ENCODE data around the gene ATP8B2.
"Not testable (repeated sequence)": the region's sequence is repeated elsewhere in the genome, so short reads cannot be mapped to it uniquely, and the experiment has no call there.

The ATP8B2 gene

DNA sequence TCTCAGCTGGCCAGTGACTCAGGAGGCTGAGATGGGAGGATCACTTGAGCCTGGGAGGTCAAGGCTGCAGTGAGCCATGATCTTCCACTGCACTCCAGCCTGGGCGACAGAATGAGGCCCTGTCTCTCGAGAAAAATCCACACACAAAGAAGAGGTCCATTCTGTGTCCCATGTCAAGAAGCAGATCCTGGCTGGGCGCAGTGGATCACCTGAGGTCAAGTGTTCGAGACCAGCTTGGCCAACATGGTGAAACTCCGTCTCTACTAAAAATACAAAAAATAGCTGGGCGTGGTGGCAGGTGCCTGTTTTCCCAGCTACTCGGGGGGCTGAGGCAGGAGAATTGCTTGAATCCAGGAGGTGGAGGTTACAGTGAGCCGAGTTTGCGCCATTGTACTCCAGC is 16.0 kb downstream of the ATP8B2 start:
- not testable (repeated sequence) for H3K4me3 ChIP-seq (ENCODE audit: low read length); DNase-seq (ENCODE audit: low read depth, low spot score)

DNA sequence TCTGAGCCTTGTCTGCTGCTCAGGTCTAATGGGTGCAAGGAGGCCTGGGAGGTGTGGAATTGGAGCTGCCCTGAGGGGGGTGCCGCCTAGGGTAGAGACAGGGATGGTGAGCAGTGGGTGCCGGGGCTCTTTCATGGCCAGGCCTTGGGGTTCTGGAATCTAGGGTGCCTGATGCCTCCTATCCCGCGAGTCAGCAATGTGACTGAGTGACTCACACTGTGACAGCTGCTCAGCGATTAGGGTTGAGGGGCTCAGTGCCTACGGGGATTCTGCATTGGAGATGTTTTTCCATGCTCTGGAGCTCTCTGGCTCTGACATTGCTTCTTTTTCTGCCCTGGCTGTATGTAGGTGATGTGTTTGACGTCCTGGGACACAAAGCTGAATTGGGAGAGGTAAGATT is 16.8 kb downstream of the ATP8B2 start:
- no peak overlapping the region for H3K4me3 ChIP-seq (ENCODE audit: low read length)
- DNase-seq (ENCODE audit: low read depth, low spot score), result no peak

DNA sequence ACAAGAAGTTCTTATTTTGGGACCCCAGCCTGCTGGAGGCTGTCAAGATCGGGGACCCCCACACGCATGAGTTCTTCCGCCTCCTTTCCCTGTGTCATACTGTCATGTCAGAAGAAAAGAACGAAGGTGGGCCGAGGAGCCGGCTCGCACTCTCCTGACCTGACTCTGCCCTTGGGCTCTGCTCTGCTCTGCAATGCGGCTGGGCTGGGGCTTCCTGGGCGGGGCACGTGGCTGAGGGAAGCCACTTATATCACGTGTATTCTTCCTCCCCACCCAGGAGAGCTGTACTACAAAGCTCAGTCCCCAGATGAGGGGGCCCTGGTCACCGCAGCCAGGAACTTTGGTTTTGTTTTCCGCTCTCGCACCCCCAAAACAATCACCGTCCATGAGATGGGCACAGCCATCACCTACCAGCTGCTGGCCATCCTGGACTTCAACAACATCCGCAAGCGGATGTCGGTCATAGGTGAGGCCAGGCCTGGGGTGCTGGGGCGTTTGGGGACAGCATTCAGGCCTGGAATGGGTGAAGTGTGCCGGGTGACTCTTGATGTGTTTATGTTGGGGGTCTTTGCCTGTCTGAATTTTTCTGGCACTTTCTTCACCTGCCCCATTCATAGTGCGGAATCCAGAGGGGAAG is 17.6 kb downstream of the ATP8B2 start:
- DNase-seq (ENCODE audit: low read depth, low spot score), result peak; percentile 56
- no peak overlapping the region for H3K4me3 ChIP-seq (ENCODE audit: low read length)

DNA sequence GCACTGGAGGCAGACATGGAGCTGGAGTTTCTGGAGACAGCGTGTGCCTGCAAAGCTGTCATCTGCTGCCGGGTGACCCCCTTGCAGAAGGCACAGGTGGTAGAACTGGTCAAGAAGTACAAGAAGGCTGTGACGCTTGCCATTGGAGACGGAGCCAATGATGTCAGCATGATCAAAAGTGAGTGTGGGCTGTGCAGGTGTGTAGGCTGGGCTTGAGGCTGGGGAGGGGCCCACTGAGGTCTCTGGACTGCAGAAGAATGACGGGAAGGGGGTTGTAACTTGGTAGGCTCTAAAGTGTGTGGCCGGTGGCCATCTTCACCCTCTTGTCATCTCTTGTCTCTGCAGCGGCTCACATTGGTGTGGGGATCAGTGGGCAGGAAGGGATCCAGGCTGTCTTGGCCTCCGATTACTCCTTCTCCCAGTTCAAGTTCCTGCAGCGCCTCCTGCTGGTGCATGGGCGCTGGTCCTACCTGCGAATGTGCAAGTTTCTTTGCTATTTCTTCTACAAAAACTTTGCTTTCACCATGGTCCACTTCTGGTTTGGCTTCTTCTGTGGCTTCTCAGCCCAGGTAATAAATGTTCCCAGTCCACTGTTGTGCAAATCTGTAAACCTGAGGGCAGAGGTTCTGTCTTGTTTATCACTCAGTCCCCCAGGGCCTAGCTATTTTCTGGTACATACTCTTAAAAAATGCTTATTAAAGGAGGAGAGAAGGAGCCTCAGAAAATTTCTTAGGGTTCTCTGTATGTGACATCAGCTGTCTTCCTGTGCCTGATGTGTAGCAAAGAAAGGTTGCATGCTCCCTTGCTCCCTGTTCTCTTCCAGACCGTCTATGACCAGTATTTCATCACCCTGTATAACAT is 19.9 kb downstream of the ATP8B2 start:
- H3K4me3 ChIP-seq (ENCODE audit: low read length), result no peak overlapping the region
- peak; percentile 65 for DNase-seq (ENCODE audit: low read depth, low spot score)

DNA sequence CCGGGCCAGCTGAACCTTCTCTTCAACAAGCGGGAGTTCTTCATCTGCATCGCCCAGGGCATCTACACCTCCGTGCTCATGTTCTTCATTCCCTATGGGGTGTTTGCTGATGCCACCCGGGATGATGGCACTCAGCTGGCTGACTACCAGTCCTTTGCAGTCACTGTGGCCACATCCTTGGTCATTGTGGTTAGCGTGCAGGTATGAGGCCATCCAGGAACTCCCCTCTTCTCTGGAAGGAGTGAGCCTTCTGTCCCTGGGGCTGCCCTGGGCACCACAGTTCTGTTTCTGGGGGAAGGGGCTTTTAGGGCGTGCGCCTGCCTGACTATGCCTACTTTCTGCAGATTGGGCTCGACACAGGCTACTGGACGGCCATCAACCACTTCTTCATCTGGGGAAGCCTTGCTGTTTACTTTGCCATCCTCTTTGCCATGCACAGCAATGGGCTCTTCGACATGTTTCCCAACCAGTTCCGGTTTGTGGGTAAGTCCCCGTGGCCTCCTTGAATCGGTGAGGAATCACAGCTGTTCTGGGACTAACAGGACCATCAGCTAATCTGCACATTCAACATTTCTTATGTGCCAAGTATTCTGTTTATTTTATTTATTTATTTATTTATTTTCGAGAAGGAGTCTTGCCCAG is 21.1 kb downstream of the ATP8B2 start:
- no peak overlapping the region for H3K4me3 ChIP-seq (ENCODE audit: low read length)
- DNase-seq (ENCODE audit: low read depth, low spot score), result no peak

DNA sequence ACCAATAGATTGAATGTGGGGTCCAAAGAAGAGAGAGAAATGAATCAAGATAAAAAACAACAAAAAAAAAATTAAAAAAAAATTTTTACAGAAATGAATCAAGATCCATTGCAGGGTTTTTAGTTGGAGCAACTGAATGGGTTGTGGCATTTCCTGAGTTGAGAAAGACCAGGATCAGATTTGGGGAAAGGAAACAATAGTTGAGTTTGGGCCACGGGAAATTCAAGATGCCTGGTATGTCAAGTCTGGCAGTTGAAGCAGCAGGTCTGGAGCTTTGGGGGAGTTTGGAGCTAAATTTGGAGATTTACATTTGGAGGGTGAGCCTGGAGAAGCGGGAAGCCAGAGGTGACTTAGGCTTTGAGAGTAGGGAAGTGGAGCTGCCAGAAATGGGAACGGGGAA is 22.6 kb downstream of the ATP8B2 start:
- no peak for DNase-seq (ENCODE audit: low read depth, low spot score)
- no peak overlapping the region for H3K4me3 ChIP-seq (ENCODE audit: low read length)

DNA sequence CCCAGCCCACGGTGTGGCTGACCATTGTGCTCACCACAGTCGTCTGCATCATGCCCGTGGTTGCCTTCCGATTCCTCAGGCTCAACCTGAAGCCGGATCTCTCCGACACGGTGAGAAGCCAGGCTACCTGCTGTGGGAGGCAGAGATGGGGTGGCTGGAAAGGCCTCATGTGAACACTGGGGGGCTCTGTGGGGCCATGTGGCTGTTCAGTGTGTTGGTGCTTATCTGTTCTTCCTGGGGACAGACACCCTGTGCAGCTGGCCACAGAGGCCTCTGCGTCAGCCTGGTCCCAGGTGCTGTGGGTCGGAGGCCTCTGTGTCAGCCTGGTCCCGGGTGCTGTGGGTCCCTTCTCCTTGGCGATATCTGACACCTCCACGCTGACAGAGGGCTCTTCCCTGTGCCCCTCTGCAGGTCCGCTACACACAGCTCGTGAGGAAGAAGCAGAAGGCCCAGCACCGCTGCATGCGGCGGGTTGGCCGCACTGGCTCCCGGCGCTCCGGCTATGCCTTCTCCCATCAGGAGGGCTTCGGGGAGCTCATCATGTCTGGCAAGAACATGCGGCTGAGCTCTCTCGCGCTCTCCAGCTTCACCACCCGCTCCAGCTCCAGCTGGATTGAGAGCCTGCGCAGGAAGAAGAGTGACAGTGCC is 23.2 kb downstream of the ATP8B2 start:
- H3K4me3 ChIP-seq (ENCODE audit: low read length), result no peak overlapping the region
- DNase-seq (ENCODE audit: low read depth, low spot score), result no peak

DNA sequence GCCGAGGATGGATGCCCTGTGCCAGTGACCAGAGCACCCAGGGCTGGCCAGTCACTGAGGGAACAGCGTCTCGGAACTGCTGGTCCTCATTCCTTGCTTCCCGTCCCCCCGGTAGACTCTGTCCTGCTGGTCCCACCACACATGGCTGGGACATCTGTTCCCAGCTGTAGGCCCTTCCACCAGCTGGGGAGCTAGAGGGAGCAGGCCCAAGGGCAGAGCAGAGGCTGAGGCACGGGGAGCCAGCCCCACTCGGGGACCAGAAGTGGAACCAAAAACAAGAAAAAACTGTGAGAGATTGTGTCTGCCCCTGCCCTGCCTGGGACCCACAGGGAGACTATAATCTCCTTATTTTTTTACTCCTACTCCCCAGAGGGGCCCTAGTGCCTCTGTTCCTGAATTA is 23.8 kb downstream of the ATP8B2 start:
- H3K4me3 ChIP-seq (ENCODE audit: low read length), result no peak overlapping the region
- DNase-seq (ENCODE audit: low read depth, low spot score), result no peak

DNA sequence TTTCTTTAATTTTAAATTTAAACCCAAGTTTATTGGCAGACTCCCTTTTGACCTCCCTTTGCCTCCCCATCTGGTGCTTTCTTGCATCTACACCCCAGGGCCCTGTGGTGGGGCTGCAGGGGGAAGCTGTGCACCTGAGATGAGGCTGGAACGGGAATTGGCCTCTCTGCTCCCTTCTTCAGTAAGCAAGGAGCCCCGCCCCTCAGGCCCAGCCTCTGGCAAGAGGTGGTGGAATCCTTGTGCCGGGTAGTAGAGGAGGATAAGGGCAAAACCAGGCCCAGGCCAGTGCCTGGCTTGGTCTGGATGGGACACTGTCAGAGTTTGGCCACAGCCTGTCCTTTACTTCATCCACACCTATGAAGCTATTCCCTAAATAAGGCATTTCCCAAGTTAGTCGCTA is 25.1 kb downstream of the ATP8B2 start:
- DNase-seq (ENCODE audit: low read depth, low spot score), result no peak
- no peak overlapping the region for H3K4me3 ChIP-seq (ENCODE audit: low read length)

DNA sequence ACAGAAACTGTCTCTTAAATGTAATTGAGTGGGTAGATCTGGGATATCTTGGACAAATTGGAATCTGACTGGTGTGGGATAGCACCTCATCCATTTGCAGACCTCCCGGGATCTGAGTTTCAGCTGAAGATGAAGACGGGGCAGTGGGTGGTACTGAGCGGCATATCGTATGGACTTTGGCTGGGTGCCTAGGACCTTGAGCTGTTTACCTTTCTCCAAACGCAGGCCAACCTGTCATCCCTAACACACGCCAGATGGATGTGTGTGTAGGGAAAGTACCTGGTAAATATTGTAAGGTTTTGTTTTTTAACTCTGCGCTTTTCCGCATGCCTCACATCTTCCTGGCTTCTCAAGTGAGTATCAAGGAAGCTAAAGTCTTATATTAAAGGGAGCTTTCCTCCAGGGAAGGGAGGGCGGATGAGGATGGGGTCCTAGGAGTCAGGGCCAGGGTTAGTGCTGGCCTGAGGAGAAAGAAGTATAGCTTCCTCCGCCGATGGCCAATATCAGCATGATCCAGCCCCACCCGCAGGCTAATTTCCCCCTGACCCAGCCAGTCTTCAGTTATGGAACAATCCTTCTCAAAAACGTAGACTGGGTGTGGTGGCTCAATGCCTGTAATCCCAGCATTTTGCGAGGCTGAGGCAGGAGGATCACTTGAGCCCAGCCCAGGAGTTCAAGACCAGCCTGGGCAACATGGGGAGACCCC is 26.2 kb downstream of the ATP8B2 start:
- no peak overlapping the region for H3K4me3 ChIP-seq (ENCODE audit: low read length)
- DNase-seq (ENCODE audit: low read depth, low spot score), result no peak

DNA sequence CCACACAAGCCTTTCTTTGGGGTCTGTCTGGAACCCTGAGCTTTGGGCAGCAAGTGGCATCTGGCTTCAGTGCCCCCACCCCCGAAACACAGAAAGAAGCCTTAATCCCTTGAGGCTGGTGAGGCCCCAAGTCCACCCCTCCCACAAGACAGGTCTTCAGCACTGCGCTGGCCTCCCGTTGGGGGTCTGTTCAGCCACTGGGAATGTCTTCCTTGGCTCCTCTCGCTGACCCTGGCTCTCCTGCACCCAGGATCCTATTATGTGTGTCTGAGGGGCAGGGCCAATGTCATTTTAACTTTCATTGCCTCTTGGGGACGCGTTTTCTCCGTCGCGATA is 26.9 kb downstream of the ATP8B2 start:
- H3K4me3 ChIP-seq (ENCODE audit: low read length), result no peak overlapping the region
- DNase-seq (ENCODE audit: low read depth, low spot score), result no peak

DNA sequence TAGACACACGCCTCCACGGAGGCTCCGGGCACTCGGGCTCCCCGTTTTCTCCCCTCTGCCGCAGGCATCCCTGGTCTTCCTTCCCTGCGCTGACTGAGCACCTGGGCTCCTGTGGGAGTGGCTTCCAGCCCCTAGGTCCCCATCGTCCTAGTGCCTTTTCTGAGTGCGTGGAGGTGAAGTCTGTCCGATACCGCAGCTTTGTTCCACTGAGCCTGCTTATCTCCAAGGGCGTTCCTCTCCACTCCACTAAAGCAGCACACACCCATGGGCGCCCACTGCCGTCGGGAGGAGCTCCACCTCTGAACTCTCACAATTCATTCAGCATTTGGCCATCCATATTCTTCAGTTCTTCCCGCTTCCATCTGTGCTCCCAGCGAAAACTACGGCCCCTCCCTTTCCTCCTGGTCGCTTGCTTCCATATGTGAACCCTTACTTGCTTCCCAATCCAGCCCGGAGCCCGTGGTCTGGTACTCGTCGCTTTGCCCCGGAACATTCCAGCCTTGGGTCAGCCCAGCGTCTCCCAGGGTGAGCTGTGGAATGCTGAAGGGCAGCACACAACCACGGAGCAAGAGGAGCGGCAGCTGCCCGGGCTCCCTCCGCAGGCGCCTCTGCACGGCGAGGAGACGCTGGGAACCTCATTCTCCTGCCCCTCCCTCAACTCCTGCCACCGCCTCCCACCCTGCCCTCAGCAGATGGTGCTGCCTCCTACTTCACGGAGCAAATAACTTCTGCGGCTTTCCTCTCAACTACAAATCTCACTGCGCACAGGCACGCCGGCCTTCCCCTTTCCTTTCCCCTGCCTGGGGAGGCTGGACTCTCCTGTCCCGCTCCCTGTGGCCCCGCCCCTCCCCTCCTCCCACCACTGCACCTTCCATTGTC is 27.5 kb downstream of the ATP8B2 start:
- peak; percentile 40 for DNase-seq (ENCODE audit: low read depth, low spot score)
- peak overlapping the region; percentile 0 for H3K4me3 ChIP-seq (ENCODE audit: low read length)

DNA sequence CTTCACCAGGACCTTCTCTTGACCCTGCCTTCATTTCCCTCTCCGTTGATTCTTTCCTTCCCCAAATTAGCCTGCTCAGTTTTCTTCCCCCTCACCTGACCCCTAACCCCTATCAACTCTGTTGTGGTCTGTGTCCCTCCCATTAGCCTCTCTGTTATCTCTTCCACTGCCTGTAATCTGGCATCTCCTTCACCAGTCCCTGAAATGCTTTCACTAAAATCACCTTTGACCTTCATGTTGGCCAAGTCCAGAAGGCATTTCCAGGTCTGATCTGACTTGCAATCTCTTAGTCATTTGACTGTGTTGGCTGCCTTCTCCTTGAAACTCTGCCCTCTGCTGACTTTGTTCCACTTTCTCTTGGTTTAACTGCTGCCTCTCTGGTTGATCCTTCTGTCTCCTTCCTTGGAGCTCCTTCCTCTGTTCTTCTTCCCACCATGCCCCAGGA is 28.2 kb downstream of the ATP8B2 start:
- DNase-seq (ENCODE audit: low read depth, low spot score), result no peak
- H3K4me3 ChIP-seq (ENCODE audit: low read length), result no peak overlapping the region

DNA sequence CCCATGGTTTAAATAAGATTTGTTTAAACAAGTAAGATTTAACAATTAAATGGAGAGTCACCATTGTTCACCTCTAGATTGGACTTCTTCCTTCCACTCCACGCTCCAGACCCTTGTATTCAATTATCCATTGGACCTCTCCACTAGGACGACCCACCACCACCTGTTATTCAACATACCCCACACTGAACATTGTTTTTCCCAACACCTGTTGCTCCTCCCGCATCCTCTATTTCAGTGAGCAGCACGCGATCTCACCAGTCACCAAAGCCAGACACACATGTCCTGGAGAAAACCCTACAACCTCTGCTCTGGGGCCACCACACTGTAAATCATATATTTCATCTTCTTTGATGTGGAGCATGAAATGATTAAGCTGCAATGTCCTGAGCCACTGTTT is 28.6 kb downstream of the ATP8B2 start:
- no peak for DNase-seq (ENCODE audit: low read depth, low spot score)
- no peak overlapping the region for H3K4me3 ChIP-seq (ENCODE audit: low read length)

DNA sequence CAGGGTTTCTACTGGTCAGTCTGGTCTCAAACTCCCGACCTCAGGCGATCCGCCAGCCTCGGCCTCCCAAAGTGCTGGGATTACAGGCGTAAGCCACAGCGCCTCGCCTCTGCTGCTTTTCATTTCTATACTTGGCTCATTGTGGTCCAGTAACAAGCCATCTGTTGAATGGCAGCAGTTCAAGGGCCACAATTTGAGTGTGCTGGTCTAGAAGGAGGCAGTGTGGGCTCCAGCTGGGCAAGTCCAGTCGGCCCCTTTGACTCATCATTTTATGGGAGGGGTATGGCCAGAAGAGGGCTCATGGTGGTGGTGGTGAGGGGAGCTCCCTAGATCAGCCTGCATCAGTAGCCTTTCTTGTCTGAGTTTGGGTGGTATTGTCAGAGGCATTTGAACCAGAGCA is 33.2 kb downstream of the ATP8B2 start:
- no peak overlapping the region for H3K4me3 ChIP-seq (ENCODE audit: low read length)
- no peak for DNase-seq (ENCODE audit: low read depth, low spot score)

DNA sequence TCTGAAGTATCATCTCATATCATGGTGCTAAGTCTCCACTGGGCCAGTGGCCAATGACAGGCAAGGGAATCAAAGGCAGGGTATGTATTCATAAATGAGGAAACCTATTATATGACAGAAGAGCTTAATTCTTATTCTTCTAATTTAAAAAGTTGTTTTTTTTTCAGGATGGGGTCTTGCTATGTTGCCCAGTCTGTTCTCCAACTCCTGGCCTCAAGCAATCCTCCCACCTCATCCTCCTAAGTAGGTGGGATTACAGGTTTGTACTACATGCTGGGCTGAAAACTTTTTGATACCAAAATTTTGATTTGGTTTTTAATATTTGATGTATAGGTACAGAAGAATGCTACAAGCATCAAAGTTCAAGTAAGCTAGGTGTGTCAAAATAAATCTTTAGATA is 35.0 kb downstream of the ATP8B2 start:
- DNase-seq (ENCODE audit: low read depth, low spot score), result no peak
- H3K4me3 ChIP-seq (ENCODE audit: low read length), result no peak overlapping the region

DNA sequence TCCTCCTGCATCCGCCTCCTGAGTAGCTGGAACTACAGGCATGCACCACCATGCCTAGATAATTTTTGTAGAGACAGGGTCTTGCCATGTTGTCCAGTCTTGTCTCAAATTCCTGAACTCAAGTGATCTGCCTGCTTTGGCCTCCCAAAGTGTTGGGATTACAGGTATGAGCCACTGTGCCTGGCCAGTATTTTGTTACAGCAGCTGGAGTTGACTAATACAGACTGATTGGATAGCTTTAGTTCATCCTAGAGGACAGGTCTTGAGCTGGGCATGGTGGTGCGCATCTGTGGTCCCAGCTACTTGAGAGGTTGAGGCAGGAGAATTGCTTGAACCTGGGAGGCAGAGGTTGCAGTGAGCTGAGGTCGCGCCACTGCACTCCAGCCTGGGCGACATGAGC is 35.6 kb downstream of the ATP8B2 start:
- not testable (repeated sequence) for H3K4me3 ChIP-seq (ENCODE audit: low read length); DNase-seq (ENCODE audit: low read depth, low spot score)

DNA sequence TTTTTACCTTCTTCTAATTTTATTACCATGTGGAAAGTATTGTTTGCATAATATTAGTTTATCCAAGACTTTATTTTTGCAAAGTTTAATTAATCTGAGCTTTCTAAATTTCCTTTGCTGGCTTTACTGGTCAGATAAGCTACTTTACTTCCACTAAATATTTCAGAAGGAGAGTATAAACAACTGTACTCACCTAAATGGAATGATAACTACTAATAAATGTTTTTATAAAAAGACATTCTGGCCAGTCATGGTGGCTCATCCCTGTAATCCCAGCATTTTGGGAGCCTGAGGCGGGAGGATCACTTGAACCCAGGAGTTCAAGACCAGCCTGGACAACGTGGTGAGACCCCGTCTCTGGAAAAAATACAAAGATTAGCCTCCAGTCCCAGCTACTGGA is 36.0 kb downstream of the ATP8B2 start:
- no peak for DNase-seq (ENCODE audit: low read depth, low spot score)
- H3K4me3 ChIP-seq (ENCODE audit: low read length), result no peak overlapping the region

Data from Jurkat, Clone E6-1 (cell line).